Measurements from ENCODE around the gene ASPHD1.
"Not testable (repeated sequence)": the region's sequence is repeated elsewhere in the genome, so short reads cannot be mapped to it uniquely, and the experiment has no call there.

ASPHD1 gene

GRCh38 chr16:29908719-29909220, 8.5 kb downstream of the ASPHD1 start:
- no peak for DNase-seq (ENCODE audit: low spot score)

- no peak for DNase-seq (ENCODE audit: low spot score)
Observed at GRCh38 chr16:29909391-29909790, 9.1 kb downstream of the ASPHD1 start.

- DNase-seq (ENCODE audit: low spot score): not testable (repeated sequence)
Observed at GRCh38 chr16:29909851-29910250, 9.6 kb downstream of the ASPHD1 start.

GRCh38 chr16:29910819-29911675, 10.8 kb downstream of the ASPHD1 start:
- DNase-seq (ENCODE audit: low spot score): no peak

GRCh38 chr16:29911676-29912010, 11.4 kb downstream of the ASPHD1 start:
- DNase-seq (ENCODE audit: low spot score): no peak

- no peak for DNase-seq (ENCODE audit: low spot score)
Observed at GRCh38 chr16:29912087-29912486, 11.8 kb downstream of the ASPHD1 start.

GRCh38 chr16:29913514-29913913, 13.2 kb downstream of the ASPHD1 start:
- DNase-seq (ENCODE audit: low spot score): no peak

- DNase-seq (ENCODE audit: low spot score): no peak
Observed at GRCh38 chr16:29915590-29916247, 15.4 kb downstream of the ASPHD1 start.

GRCh38 chr16:29916979-29917378, 16.7 kb downstream of the ASPHD1 start:
- DNase-seq (ENCODE audit: low spot score): no peak

GRCh38 chr16:29920288-29921033, 20.2 kb downstream of the ASPHD1 start:
- DNase-seq (ENCODE audit: low spot score): no peak

- DNase-seq (ENCODE audit: low spot score): no peak
Observed at GRCh38 chr16:29921034-29921385, 20.7 kb downstream of the ASPHD1 start.

- no peak for DNase-seq (ENCODE audit: low spot score)
Observed at GRCh38 chr16:29922326-29922725, 22.0 kb downstream of the ASPHD1 start.

- no peak for DNase-seq (ENCODE audit: low spot score)
Observed at GRCh38 chr16:29922986-29923501, 22.8 kb downstream of the ASPHD1 start.

GRCh38 chr16:29925105-29925756, 24.9 kb downstream of the ASPHD1 start:
- DNase-seq (ENCODE audit: low spot score): no peak

- peak; percentile 88 for DNase-seq (ENCODE audit: low spot score)
Observed at GRCh38 chr16:29925781-29926710, 25.8 kb downstream of the ASPHD1 start, which contains the start of gene KCTD13. Gene KCTD13 (minus strand): TSS chr16:29926226. CDS start chr16:29926033, 193 bp downstream.

GRCh38 chr16:29926711-29927052, 26.4 kb downstream of the ASPHD1 start:
- DNase-seq (ENCODE audit: low spot score): no peak

- DNase-seq (ENCODE audit: low spot score): no peak
Observed at GRCh38 chr16:29927070-29927905, 27.0 kb downstream of the ASPHD1 start.

GRCh38 chr16:29931750-29932149, 31.5 kb downstream of the ASPHD1 start:
- DNase-seq (ENCODE audit: low spot score): not testable (repeated sequence)

- DNase-seq (ENCODE audit: low spot score): no peak
Observed at GRCh38 chr16:29940656-29941055, 40.4 kb downstream of the ASPHD1 start.
